ENCODE measurements around the gene CLDN34. TPM values are rescaled to one million over a fixed set of nuclear protein-coding genes. Genes with fewer than 3 reads are reported as not detected.

The CLDN34 gene
- total RNA-seq, 2 experiments from 2014 or later: not detected

Other genes starting within 250 kb of the CLDN34 start
- not detected for gene GPR143, start 201.5 kb upstream of the CLDN34 start, total RNA-seq
- gene SHROOM2, start 180.9 kb upstream of the CLDN34 start, total RNA-seq: not detected
- gene CLCN4, start 189.6 kb downstream of the CLDN34 start, total RNA-seq: not detected